PFSK-1 (cell line): Measurements from ENCODE around the gene FOXN4.

Experiments used
- POLR2AphosphoS5 ChIP-seq: IDR thresholded peaks from 2 replicates; pipeline ENCODE4 v1.6.1; 2012; ENCODE audit warnings: low read depth, mild to moderate bottlenecking, control low read depth, low read length, moderate library complexity
- REST ChIP-seq, 2 experiments: IDR thresholded peaks; 2 replicates each; pipeline versions ENCODE4 v1.6.1 to v1.8.0; 2011 to 2012; ENCODE audit warnings: low read depth in 2 of 2, low read length in 2 of 2, control low read depth in 1 of 2, inconsistent platforms in 1 of 2, mild to moderate bottlenecking in 1 of 2, moderate library complexity in 1 of 2; ENCODE audit not compliant: insufficient read depth in 1 of 2
- SIN3A ChIP-seq: IDR thresholded peaks from 2 replicates; pipeline ENCODE4 v1.6.1; 2012; ENCODE audit warnings: mild to moderate bottlenecking, low read length, moderate library complexity, borderline replicate concordance; ENCODE audit not compliant: insufficient read depth
- TAF1 ChIP-seq: IDR thresholded peaks from 2 replicates; pipeline ENCODE4 v1.6.1; 2012; ENCODE audit warnings: low read length, control low read depth, borderline replicate concordance; ENCODE audit not compliant: insufficient read depth

GRCh38 chr12:109232731-109233130 lies 76.4 kb downstream of the FOXN4 start:
- TF ChIP-seq TAF1 (no peak), POLR2AphosphoS5 (no peak), REST (IDR thresholded peaks at IDR 0.05; ENCODE audit: insufficient read depth in 1 of 2, low read depth in 2 of 2, low read length in 2 of 2) (no peak), SIN3A (no peak)
